GM12801 (cell line): ENCODE measurements around the gene PLA2G2A.

ENCODE experiments used
- TF ChIP-seq, protein P1 (sequence below): IDR thresholded peaks from one replicate; pipeline ENCODE4 v1.5.1; 2011; ENCODE audit warnings: control low read depth; ENCODE audit not compliant: insufficient read length; ENCODE audit errors: extremely low read depth

The PLA2G2A gene

GRCh38 chr1:19979494-19979977 is at the start of gene PLA2G2A:
Gene PLA2G2A (minus strand): TSS chr1:19979618. CDS start chr1:19978773, 845 bp downstream.
- TF ChIP-seq, protein P1, sequence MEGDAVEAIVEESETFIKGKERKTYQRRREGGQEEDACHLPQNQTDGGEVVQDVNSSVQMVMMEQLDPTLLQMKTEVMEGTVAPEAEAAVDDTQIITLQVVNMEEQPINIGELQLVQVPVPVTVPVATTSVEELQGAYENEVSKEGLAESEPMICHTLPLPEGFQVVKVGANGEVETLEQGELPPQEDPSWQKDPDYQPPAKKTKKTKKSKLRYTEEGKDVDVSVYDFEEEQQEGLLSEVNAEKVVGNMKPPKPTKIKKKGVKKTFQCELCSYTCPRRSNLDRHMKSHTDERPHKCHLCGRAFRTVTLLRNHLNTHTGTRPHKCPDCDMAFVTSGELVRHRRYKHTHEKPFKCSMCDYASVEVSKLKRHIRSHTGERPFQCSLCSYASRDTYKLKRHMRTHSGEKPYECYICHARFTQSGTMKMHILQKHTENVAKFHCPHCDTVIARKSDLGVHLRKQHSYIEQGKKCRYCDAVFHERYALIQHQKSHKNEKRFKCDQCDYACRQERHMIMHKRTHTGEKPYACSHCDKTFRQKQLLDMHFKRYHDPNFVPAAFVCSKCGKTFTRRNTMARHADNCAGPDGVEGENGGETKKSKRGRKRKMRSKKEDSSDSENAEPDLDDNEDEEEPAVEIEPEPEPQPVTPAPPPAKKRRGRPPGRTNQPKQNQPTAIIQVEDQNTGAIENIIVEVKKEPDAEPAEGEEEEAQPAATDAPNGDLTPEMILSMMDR: no peak

DNA sequence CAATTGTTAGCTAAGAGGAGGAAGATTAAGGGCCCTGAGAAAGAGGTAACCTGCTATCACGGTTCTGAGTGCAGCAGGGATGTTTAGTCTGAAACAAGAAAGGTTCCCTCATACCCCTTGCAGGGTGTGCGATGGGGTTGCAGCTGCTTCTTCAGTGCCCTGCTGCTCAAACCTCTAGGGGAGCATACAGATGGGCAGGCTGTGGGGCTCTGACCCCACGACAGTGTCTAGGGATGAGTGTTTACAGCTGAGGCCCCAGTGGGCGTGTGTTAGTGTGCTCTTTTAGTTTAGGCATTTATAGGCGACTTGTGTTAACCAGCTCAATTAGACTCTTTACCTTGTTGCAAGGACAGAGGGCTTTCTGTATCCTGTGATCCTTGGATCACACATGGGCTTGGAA is 49.3 kb upstream of the PLA2G2A start:
- TF ChIP-seq, protein P1: no peak

- TF ChIP-seq, protein P1: no peak
Measured at GRCh38 chr1:20028125-20028524, 48.7 kb upstream of the PLA2G2A start.

- TF ChIP-seq, protein P1: no peak
Measured at GRCh38 chr1:20017741-20018140, 38.3 kb upstream of the PLA2G2A start.

GRCh38 chr1:20014153-20014552 is 34.7 kb upstream of the PLA2G2A start:
- TF ChIP-seq, protein P1: no peak

DNA sequence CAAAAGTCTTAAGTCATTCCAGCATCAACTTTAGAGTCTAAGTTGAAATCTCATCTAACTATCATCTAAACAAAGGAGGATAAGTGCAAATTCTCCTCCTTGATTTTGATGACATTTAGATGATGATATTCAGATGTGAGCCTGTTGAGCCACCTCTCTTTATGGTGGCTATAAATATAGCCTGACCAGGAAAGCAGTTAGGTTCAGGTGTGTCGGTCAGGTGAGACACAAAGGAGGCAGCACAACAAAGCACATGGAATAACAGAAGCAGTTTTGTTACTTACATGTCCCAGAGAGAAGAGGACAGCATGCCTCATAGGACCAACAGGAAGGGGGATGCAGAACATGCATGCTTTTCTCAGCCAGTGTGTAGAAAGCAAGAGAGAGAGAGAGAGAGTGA is 30.6 kb upstream of the PLA2G2A start:
- TF ChIP-seq, protein P1: no peak

GRCh38 chr1:20009212-20009611 is 29.8 kb upstream of the PLA2G2A start:
- TF ChIP-seq, protein P1: no peak

DNA sequence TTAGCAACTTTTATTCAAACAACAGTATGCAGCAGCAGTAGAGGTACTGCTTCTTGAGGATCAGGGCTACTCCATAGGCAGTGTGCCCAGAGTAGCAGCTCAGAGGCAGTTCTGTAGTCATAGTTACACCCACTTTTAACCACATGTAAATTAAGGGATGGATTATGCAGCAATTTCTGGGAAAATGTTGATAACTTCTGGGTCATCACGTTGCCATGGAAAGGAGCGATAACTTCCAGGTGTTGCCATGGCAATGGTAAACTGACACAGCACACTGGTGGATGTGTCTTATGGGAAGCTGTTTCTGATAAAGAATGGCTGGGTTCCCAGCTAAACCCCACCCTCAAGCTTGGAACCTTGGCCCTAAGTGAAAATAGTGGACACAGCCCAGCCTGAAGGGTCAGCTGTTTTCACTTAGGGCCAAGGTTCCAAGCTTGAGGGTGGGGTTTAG is 29.0 kb upstream of the PLA2G2A start:
- TF ChIP-seq, protein P1: no peak
